KOPT-K1 (cell line): Measurements from ENCODE around the gene PMM2.
"Not testable (repeated sequence)": the region's sequence is repeated elsewhere in the genome, so short reads cannot be mapped to it uniquely, and the experiment has no call there.

ENCODE experiments used
- H3K27ac ChIP-seq: fragments of 200-600 bp; sonication (generic); 2 replicates; pipeline ENCODE4 v1.5.1; 2016; ENCODE audit warnings: antibody characterized with exemption, mild to moderate bottlenecking, low read depth, low read length; ENCODE audit not compliant: poor library complexity, severe bottlenecking
- H3K36me3 ChIP-seq: fragments of 200-600 bp; sonication (generic); 2 replicates; pipeline ENCODE4 v1.5.1; 2017; ENCODE audit warnings: antibody characterized with exemption, mild to moderate bottlenecking, low read length, moderate library complexity; ENCODE audit not compliant: insufficient read depth
- H3K9me3 ChIP-seq: fragments of 200-600 bp; sonication (generic); 2 replicates; pipeline ENCODE4 v1.5.1; 2017; ENCODE audit warnings: antibody characterized with exemption, low read length, mild to moderate bottlenecking; ENCODE audit not compliant: insufficient read depth, poor library complexity, severe bottlenecking

Gene PMM2

DNA sequence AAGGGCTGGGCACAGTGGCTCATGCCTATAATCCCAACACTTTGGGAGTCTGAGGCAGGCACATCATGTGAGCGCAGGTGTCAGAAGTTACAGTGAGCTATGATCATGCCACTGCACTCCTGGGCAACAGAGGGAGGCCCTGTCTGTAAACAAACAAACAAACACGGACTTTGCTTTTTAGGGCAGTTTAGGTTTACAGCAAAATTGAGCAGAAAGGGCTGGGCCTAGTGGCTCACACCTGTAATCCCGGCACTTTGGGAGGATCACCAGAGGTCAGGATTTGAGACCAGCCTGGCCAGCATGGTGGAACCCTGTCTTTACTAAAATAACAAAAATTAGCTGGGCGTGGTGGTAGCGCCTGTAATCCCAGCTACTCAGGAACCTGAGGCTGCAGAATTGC, 74.4 kb downstream of the PMM2 start:
- no peaks in the 10 kb centered on the region for H3K36me3 ChIP-seq
- no peaks in the 10 kb centered on the region for H3K9me3 ChIP-seq
- peak overlapping the region; percentile 92 for H3K27ac ChIP-seq

DNA sequence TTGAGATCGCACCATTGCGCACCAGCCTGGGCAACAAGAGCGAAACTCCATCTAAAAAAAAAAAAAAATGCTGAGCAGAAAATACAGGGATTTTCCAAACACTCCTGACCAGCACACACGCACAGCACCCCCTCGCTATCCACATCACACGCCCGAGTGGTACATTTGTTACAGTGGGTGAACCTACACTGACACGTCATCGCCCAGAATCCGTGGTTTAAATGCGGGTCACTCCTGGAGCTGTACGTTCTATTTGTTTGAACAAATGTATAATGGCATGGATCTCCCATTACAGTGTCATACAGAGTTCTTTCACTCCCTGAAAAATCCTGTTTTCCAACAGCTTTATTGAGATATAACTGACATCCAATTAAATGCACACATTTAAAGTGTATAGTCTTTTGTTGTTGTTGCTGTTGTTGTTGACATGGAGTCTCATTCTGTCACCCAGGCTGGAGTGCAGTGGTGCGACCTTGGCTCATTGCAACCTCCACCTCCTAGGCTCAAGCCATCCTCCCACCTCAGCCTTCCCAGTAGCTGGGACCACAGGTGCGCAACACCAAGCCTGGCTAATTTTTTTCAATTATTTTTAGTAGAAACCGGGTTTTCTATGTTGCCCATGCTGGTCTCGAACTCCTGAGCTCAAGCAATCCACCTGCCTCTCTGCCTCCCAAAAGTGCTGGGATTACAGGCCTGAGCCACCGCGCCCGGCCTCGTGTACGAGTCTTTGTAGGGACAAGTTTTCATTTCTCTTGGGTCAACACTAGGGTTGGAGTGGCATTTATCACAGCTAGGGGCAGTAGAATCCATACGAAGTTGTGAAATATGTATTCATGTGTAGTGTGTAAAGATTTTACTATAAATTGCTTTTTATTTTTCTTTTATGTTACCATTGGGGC, 75.6 kb downstream of the PMM2 start:
- Histone ChIP-seq H3K9me3 (no peaks in the 10 kb centered on the region), H3K27ac (no peak overlapping the region), H3K36me3 (no peaks in the 10 kb centered on the region)

DNA sequence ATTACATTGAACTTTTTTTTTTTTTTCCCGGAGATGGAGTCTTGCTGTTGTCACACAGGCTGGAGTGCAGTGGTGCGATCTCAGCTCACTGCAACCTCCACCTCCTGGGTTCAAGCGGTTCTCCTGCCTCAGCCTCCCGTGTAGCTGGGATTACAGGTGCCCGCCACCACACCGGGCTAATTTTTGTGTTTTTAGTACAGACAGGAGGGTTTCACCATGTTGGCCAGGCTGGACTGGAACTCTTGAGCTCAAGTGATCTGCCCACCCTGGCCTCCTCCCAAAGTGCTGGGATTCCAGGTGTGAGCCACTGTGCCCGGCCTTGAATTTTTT, 76.2 kb downstream of the PMM2 start:
- not testable (repeated sequence) for H3K27ac ChIP-seq, H3K36me3 ChIP-seq

DNA sequence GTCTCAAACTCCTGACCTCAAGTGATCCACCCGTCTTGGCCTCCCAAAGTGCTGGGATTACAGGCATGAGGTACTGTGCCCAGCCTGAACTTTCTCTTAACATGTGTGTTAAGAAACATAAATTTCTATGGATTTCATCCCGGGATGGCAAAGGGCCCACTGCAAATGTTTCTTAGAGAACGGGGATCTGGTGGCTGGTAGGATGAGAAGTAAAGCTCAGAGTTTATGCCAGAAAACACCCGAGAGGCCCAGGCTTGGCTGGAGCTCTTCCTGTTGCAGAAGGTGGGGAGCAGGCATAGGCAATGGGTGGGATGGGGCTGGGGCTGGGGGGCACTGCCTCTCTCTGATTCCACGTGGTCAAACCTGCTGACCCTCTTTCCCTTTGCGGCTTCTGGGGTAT, 76.7 kb downstream of the PMM2 start:
- no peaks in the 10 kb centered on the region for H3K9me3 ChIP-seq
- H3K27ac ChIP-seq = no peak overlapping the region
- no peaks in the 10 kb centered on the region for H3K36me3 ChIP-seq

More for the DNA sequence above, 76.2 kb downstream of the PMM2 start:
- not testable (repeated sequence) for H3K9me3 ChIP-seq

DNA sequence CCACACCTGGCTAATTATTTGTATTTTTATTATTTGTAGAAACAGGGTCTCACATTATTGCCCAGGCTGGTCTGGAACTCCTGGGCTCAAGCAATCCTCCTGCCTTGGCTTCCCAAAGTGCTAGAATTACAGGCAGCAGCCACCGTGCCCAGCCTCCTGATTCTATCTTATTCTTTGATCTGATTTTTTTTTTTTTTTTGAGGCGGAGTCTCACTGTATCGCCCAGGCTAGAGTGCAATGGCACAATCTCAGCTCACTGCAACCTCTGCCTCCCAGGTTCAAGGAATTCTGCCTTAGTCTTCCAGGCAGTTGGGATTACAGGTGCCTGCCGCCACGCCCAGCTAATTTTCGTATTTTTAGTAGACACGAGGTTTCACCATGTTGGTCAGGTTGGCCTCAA, 77.7 kb downstream of the PMM2 start:
- not testable (repeated sequence) for H3K9me3 ChIP-seq, H3K27ac ChIP-seq

DNA sequence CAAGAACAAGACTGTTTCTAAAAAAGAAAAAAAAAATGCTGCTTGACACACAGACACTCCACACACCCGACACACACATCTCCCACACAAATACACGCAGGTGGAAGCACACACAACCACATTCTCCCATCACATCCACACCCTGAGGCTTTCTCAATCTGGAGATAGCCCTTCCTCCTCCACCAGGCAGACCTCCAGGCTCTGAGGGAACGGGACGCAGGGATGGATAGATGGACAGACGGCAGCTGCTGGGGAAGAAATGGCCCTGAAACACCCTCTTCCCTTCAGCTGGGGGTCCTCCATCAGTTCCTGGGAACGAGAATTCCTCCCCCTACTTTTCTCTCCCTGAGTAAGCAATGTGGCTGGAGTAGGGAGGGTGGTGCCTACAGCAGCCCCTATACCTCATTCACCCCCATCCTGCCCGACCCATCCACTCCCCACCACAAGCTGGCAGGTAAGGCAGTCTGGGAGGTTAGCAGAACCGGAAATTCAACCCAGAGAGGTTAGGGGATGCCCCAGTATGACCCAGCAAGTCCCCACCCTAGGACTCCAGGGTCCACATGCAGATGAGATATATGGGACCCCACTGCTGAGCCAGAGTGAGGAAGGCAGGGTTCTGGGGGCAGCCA, 80.4 kb downstream of the PMM2 start:
- H3K9me3 ChIP-seq = no peaks in the 10 kb centered on the region
- no peaks in the 10 kb centered on the region for H3K36me3 ChIP-seq
- H3K27ac ChIP-seq = no peak overlapping the region

More for the DNA sequence above, 77.7 kb downstream of the PMM2 start:
- H3K36me3 ChIP-seq = not testable (repeated sequence)

DNA sequence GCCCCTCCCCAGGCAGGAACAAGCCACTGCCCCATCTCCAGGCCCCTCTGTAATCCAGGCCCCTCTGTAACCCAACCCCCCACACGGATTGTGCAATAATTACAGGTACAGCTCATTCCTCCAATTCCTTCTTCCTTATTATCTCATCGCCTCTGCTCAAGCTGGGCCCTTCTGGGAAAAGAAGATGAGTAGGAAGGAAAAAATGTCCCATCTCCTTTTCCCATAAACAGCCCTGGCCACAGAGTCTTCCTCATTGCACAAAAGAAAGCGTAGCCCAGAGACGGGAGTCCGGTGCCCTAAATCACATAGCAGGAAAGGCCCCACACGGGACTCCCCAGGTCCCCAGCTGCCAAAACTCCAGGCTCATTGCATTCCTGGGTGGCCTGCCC, 80.9 kb downstream of the PMM2 start:
- Histone ChIP-seq H3K27ac (no peak overlapping the region), H3K9me3 (no peaks in the 10 kb centered on the region), H3K36me3 (no peaks in the 10 kb centered on the region)

DNA sequence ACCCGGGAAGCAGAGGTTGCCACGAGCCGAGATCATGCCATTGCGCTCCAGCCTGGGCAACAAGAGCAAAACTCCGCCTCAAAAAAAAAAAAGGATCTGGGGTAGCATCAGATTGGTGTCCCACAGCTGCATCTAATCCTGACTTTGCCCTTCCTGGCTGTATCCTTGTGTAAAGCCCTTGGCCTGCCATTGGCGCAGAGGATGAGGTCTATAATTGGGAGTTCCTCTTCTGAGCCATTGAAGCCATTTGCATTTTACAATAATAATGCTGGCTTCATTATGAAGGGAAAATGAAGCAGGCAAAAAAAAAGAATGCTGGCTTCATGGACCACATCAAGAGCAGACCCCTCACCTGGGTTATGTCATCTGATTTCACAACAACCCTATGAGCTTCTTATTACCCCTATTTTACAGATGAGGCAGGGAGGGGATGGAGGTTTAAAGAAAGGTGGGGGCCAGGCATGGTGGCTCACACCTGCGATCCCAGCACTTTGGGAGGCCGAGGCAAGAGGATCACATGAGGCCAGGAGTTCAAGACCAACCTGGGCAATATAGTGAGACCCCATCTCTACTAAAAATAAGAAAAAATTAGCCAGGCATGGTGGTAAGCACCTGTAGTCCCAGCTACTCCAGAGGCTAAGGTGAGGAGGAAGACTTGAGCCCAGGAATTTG, 83.3 kb downstream of the PMM2 start:
- no peaks in the 10 kb centered on the region for H3K9me3 ChIP-seq
- no peaks in the 10 kb centered on the region for H3K36me3 ChIP-seq
- no peak overlapping the region for H3K27ac ChIP-seq

DNA sequence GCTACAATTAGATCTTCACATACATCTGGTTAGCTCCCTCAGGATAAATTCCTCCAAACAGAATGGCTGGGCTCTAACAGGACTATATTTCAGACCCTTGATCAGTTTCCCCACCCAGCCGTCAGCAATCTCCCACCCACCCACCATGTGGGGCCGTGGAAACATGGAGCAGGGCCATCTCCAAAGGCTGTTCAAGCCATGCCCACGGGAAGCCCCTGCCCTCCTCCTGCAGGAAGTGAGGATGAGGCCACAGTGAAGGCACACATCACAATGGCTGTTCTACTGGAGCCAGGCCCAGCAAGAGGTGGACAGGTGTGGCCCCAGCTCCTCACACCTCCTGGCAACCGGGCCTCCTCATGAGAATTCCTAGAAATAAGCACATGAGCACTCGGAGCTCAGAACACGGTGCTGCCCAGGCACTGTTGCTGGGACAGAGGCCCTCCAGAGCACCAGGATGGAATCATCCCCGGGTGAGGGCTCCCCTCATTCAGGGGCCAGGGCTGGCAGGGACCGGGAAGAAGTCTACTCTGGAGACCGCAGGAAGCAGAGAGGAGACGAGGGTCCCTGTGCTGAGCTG, 84.5 kb downstream of the PMM2 start, which contains the start of gene LITAFD:
LITAFD (plus strand) TSS at position 311 of the 577 bp plus-strand sequence. CDS start 2,005 bp downstream, outside the sequence.
- no peak within 1 kb of the TSS for H3K27ac ChIP-seq
- peaks cover 1% of the 10 kb centered on the region for H3K36me3 ChIP-seq
- no peaks in the 10 kb centered on the region for H3K9me3 ChIP-seq

DNA sequence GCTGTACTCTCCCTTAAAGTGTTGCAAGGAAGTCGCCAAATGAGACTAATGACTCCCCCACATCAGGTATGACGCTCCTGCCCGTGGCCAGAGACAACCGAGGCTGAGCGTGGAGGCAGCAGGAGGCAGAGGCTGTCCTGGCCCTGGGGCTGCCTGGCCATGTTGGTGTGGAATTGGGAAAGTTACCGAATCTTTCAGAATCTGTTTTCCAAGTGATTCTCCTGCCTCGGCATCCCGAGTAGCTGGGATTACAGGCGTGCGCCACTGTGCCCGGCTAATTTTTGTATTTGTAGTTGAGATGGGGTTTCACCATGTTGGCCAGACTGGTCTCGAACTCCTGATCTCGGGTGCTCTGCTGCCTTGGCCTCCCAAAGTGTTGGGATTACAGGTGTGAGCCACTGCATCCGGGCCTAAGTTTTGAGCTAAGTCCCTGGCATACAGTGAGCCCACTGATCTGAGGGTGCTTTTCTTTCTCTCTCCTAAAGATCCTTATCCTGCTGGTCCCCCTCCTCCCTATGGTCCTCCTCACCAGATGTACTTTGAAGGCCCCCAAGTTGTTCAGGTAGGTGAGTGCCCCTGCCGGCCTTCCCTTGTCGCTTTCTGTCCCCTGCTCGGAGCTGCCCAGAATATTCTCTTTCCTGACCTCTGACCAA, 85.2 kb downstream of the PMM2 start:
- H3K36me3 ChIP-seq = peaks cover 8% of the 10 kb centered on the region

DNA sequence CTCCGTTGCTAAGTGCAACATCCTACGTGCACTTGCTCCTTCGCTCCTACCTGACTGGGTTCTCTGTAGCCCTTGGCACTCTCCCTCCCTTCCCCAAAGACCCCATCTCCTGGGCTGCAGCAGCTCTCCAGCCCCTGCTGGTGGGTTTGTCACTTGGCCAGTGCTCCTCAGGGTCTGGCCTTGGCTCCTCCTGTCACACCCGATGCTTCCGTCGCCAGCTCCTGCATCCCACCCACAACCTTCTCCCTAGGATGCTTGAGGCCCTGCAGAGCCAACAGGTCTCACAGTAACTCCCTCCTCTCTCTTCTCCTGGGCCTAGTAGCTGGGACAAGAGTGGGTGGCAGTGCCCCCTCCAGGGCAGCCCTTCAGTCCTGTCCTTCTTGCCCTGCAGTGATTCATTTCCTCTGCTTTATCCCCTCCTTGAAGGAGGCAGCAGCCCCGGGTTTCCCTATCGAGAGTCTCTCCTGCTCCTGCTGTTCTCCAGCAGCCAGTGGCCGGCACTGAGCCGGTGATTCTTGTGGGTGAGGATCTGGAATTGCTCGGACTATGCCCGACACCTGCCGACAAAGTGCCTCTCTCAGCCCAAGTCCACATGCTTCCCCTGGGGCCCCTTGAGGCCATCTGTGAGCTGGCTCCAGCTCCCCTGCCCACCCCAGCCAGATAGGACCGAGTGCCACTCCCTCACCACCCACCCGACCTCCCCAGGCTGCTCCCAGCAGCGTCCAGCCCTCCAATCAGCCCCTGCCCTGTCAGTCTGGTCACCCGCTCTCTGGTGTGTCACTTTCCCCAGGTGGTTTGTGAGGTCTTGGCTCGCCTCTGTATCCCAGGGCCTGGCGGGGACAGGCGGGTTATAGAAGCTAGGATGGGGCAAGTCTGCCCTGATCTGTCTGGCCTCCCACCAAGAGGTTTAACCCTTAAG, 88.3 kb downstream of the PMM2 start:
- Histone ChIP-seq H3K27ac (no peak overlapping the region), H3K36me3 (peaks cover 39% of the 10 kb centered on the region), H3K9me3 (no peaks in the 10 kb centered on the region)

More for the DNA sequence above, 85.2 kb downstream of the PMM2 start:
- Histone ChIP-seq H3K9me3 (no peaks in the 10 kb centered on the region), H3K27ac (no peak overlapping the region)

DNA sequence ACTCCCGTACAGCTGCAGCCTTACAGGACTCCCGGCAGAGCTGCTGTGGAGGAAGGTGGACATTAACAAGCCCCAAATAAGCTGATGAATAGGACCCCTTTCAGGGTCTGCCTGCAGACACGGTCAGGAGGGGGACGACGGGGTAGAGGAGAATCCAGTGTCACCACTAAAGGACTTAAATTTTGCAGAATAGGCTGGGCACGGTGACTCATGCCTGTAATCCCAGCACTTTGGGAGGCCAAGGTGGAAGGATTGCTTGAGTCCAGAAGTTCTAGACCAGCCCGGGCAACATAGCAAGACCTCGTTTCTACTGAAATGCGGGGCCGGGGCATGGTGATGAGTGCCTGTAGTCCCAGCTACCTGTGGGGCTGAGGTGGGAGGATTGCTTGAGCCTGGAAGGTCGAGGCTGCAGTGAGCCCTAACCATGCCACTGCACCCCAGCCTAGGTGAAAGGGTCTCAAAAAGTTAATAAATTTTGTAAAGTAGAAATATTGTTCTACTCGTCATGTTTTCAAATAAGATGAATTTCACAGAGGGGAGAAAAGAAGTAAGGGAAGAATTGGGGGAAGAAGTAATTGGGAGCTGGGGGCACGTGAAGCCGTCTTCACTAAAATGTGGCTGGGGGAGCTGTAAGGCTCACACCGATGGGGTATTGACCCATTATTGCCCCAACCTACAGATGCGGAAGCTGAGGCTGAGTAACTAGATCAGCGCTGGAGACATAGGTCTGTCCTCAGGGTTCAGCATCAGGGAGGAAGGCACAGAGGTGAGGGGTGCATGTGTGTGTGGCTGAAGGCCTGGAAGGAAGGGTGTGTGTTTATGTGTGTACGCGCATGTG, 89.2 kb downstream of the PMM2 start:
- H3K9me3 ChIP-seq = no peaks in the 10 kb centered on the region
- no peak overlapping the region for H3K27ac ChIP-seq
- H3K36me3 ChIP-seq = peaks cover 48% of the 10 kb centered on the region

DNA sequence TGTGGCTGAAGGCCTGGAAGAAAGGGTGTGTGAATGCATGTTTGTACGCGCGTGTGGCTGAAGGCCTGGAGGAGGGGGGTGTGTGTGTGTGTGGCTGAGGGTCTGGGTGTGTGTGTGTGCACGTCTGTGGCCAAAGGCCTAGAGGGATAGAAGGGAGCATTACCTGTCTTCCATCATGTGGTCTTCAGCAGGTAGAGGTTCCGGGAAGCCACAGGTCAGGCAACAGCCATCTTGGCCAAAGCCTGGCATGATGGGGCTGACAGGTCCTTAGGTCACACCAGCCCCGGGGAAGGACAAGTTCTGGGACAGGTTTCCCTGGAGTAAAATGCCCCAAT, 89.8 kb downstream of the PMM2 start:
- Histone ChIP-seq H3K27ac (no peak overlapping the region), H3K36me3 (peaks cover 54% of the 10 kb centered on the region)

More for the DNA sequence above, 89.8 kb downstream of the PMM2 start:
- H3K9me3 ChIP-seq = no peaks in the 10 kb centered on the region
